Right atrium auricular region (tissue), 2 donors: ENCODE measurements around the gene MS4A15. TPM values are rescaled to one million over a fixed set of nuclear protein-coding genes. Genes with fewer than 3 reads are reported as not detected.

Experiments used
- DNase-seq: peaks from one replicate; pipeline ENCODE4 v3.0.0-alpha.2; 2019; ENCODE audit warnings: low spot score
- H3K27ac ChIP-seq, 2 donors: fragments of 200-600 bp; sonication (generic); 1 replicate in 1 of 2; 2 replicates in 1 of 2; pipeline ENCODE4 v1.5.1; 2016 to 2019
- H3K27me3 ChIP-seq, 2 donors: fragments of 200-600 bp; sonication (generic); one replicate each; pipeline versions ENCODE4 v1.5.1 to v1.6.0; 2017 to 2019
- H3K36me3 ChIP-seq: fragments of 200-600 bp; sonication (generic); one replicate; pipeline ENCODE4 v1.5.1; 2016
- H3K4me1 ChIP-seq, 2 donors: fragments of 200-600 bp; sonication (generic); one replicate each; pipeline versions ENCODE4 v1.5.1 to v1.6.0; 2017 to 2019
- H3K4me3 ChIP-seq, 2 donors: fragments of 200-600 bp; sonication (generic); 1 replicate in 1 of 2; 2 replicates in 1 of 2; pipeline ENCODE4 v1.5.1; 2017 to 2019; ENCODE audit warnings: mild to moderate bottlenecking in 1 of 2, moderate library complexity in 1 of 2
- H3K9me3 ChIP-seq, 2 donors: fragments of 200-600 bp; sonication (generic); one replicate each; pipeline ENCODE4 v1.5.1; 2019
- CTCF ChIP-seq, 2 donors: fragments of 200-600 bp; sonication (generic); IDR thresholded peaks; one replicate each; pipeline ENCODE4 v1.5.1; 2019; ENCODE audit warnings: antibody characterized with exemption in 2 of 2
- total RNA-seq, 2 donors: library from RNA; depleted of rRNA; stranded (reverse); fragments of >200 nt; gene quantifications; one replicate each; pipeline ENCODE4 v1.1.0, GENCODE V29; 2016

Gene MS4A15
- total RNA-seq, 2 donors from 2014 or later, result not detected

- H3K36me3 ChIP-seq, result no peaks in the 10 kb centered on the region
- DNase-seq, result no peak
- H3K27me3 ChIP-seq, result no peaks in the 10 kb centered on the region
- peaks cover 0 to 2% of the 10 kb centered on the region in 2 donors for H3K4me1 ChIP-seq
- H3K4me3 ChIP-seq, result no peak overlapping the region
- TF ChIP-seq CTCF (IDR thresholded peaks at IDR 0.05), result no peak
- H3K27ac ChIP-seq, result no peak overlapping the region
- H3K9me3 ChIP-seq, result no peaks in the 10 kb centered on the region
Measured at GRCh38 chr11:60764879-60765278, 8.2 kb downstream of the MS4A15 start.

- H3K4me3 ChIP-seq, result no peak overlapping the region
Measured at GRCh38 chr11:60765355-60765754, 8.7 kb downstream of the MS4A15 start.

GRCh38 chr11:60766547-60766946 is 9.9 kb downstream of the MS4A15 start:
- Histone ChIP-seq H3K4me3 (no peak overlapping the region), H3K9me3 (no peaks in the 10 kb centered on the region), H3K4me1 (no peaks in the 10 kb centered on the region), H3K36me3 (no peaks in the 10 kb centered on the region), H3K27ac (no peak overlapping the region), H3K27me3 (no peaks in the 10 kb centered on the region)
- DNase-seq, result no peak
- no peak for TF ChIP-seq CTCF (IDR thresholded peaks at IDR 0.05)

More at GRCh38 chr11:60765355-60765754, 8.7 kb downstream of the MS4A15 start:
- Histone ChIP-seq H3K27ac (no peak overlapping the region), H3K9me3 (no peaks in the 10 kb centered on the region), H3K27me3 (no peaks in the 10 kb centered on the region), H3K4me1 (no peaks in the 10 kb centered on the region), H3K36me3 (no peaks in the 10 kb centered on the region)
- DNase-seq, result no peak
- TF ChIP-seq CTCF (IDR thresholded peaks at IDR 0.05), result no peak

GRCh38 chr11:60767388-60767811 is 10.7 kb downstream of the MS4A15 start:
- H3K27me3 ChIP-seq, result no peaks in the 10 kb centered on the region
- H3K4me3 ChIP-seq, result no peak overlapping the region
- TF ChIP-seq CTCF (IDR thresholded peaks at IDR 0.05), result peak in 1 of 2 donors; percentile 46
- H3K9me3 ChIP-seq, result no peaks in the 10 kb centered on the region
- DNase-seq, result no peak
- H3K4me1 ChIP-seq, result no peaks in the 10 kb centered on the region
- H3K36me3 ChIP-seq, result no peaks in the 10 kb centered on the region
- H3K27ac ChIP-seq, result no peak overlapping the region

- H3K4me3 ChIP-seq, result no peak overlapping the region
- H3K4me1 ChIP-seq, result no peaks in the 10 kb centered on the region
- no peak overlapping the region for H3K27ac ChIP-seq
- TF ChIP-seq CTCF (IDR thresholded peaks at IDR 0.05), result no peak
- no peaks in the 10 kb centered on the region for H3K27me3 ChIP-seq
- H3K9me3 ChIP-seq, result no peaks in the 10 kb centered on the region
- no peak for DNase-seq
- no peaks in the 10 kb centered on the region for H3K36me3 ChIP-seq
Measured at GRCh38 chr11:60768202-60768601, 11.5 kb downstream of the MS4A15 start.

GRCh38 chr11:60769273-60769672 is 12.6 kb downstream of the MS4A15 start:
- no peaks in the 10 kb centered on the region for H3K9me3 ChIP-seq
- H3K27ac ChIP-seq, result no peak overlapping the region
- H3K36me3 ChIP-seq, result no peaks in the 10 kb centered on the region
- no peak for TF ChIP-seq CTCF (IDR thresholded peaks at IDR 0.05)
- DNase-seq, result no peak
- no peaks in the 10 kb centered on the region for H3K4me1 ChIP-seq
- no peak overlapping the region for H3K4me3 ChIP-seq
- no peaks in the 10 kb centered on the region for H3K27me3 ChIP-seq
